Activated CD4-positive, alpha-beta T cell treated with anti-CD3 and anti-CD28 coated beads, Interleukin-2, amount 10 ng/mL, durations not matched to agents 24 days and 14 days (primary cell): Measurements from ENCODE around the gene STUB1. TPM values are rescaled to one million over a fixed set of nuclear protein-coding genes. Genes with fewer than 3 reads are reported as not detected.

Experiments used
- DNase-seq: peaks from one replicate; pipeline ENCODE4 v3.0.0; 2022
- H3K27ac Mint-ChIP-seq: one replicate; pipeline ENCODE4 v1.8.0; 2022; ENCODE audit warnings: mild to moderate bottlenecking, mixed read lengths
- H3K27me3 Mint-ChIP-seq: one replicate; pipeline ENCODE4 v1.8.0; 2022; ENCODE audit warnings: mixed read lengths
- H3K36me3 Mint-ChIP-seq: one replicate; pipeline ENCODE4 v1.8.0; 2022; ENCODE audit warnings: low read depth, mild to moderate bottlenecking, mixed read lengths
- H3K4me1 Mint-ChIP-seq: one replicate; pipeline ENCODE4 v1.8.0; 2021; ENCODE audit warnings: mixed read lengths
- H3K4me3 Mint-ChIP-seq: one replicate; pipeline ENCODE4 v1.8.0; 2022; ENCODE audit warnings: mild to moderate bottlenecking, moderate library complexity, mixed read lengths
- H3K9me3 Mint-ChIP-seq: one replicate; pipeline ENCODE4 v1.8.0; 2021; ENCODE audit warnings: mixed read lengths
- intact Hi-C: fragments of 100-400 bp; cut with micrococcal nuclease; formaldehyde crosslinking; loops from one replicate; pipeline ENCODE4 v1.15.1; 2023
- total RNA-seq: library from RNA; stranded (reverse); gene quantifications from 2 replicates; pipeline ENCODE4 v1.2.3, GENCODE V29; 2022

Gene STUB1
- total RNA-seq, 1 donor from 2014 or later, result 93.8 TPM

- DNase-seq, result peak; percentile 74
- H3K4me3 Mint-ChIP-seq, result peak overlapping the region; percentile 62
- peaks cover 7% of the 10 kb centered on the region for H3K4me1 Mint-ChIP-seq
- intact Hi-C loops, result loop anchor here (1.0 kb wide), 1 partner anchor 26 kb away; no protein-coding TSS in a partner anchor
- H3K27me3 Mint-ChIP-seq, result peaks cover 24% of the 10 kb centered on the region
- H3K9me3 Mint-ChIP-seq, result no peaks in the 10 kb centered on the region
- no peaks in the 10 kb centered on the region for H3K36me3 Mint-ChIP-seq
- H3K27ac Mint-ChIP-seq, result no peak overlapping the region
Measured at GRCh38 chr16:715477-716199, 35.4 kb downstream of the STUB1 start.

- Mint-ChIP-seq H3K27ac (no peak overlapping the region), H3K4me3 (peak overlapping the region; percentile 62), H3K9me3 (no peaks in the 10 kb centered on the region), H3K36me3 (no peaks in the 10 kb centered on the region), H3K4me1 (peaks cover 7% of the 10 kb centered on the region), H3K27me3 (peaks cover 24% of the 10 kb centered on the region)
- DNase-seq, result no peak
- intact Hi-C loops, result no loop called here
Measured at GRCh38 chr16:716200-716568, 36.0 kb downstream of the STUB1 start.

- Mint-ChIP-seq H3K9me3 (no peaks in the 10 kb centered on the region), H3K4me1 (peaks cover 7% of the 10 kb centered on the region), H3K27me3 (peaks cover 23% of the 10 kb centered on the region), H3K36me3 (no peaks in the 10 kb centered on the region), H3K27ac (no peak overlapping the region), H3K4me3 (no peak overlapping the region)
- intact Hi-C loops, result no loop called here
- DNase-seq, result no peak
Measured at GRCh38 chr16:716768-717325, 36.6 kb downstream of the STUB1 start.

GRCh38 chr16:717450-718245 lies 37.4 kb downstream of the STUB1 start:
- H3K27ac Mint-ChIP-seq, result no peak overlapping the region
- no peaks in the 10 kb centered on the region for H3K9me3 Mint-ChIP-seq
- no peak overlapping the region for H3K4me3 Mint-ChIP-seq
- intact Hi-C loops, result no loop called here
- no peaks in the 10 kb centered on the region for H3K36me3 Mint-ChIP-seq
- DNase-seq, result no peak
- H3K4me1 Mint-ChIP-seq, result peaks cover 6% of the 10 kb centered on the region
- peaks cover 22% of the 10 kb centered on the region for H3K27me3 Mint-ChIP-seq

GRCh38 chr16:718389-718788 lies 38.2 kb downstream of the STUB1 start:
- intact Hi-C loops, result no loop called here
- Mint-ChIP-seq H3K4me1 (peaks cover 3% of the 10 kb centered on the region), H3K9me3 (no peaks in the 10 kb centered on the region), H3K27ac (no peak overlapping the region), H3K36me3 (no peaks in the 10 kb centered on the region), H3K4me3 (no peak overlapping the region), H3K27me3 (peaks cover 19% of the 10 kb centered on the region)
- no peak for DNase-seq

- H3K27ac Mint-ChIP-seq, result no peak overlapping the region
- no peak for DNase-seq
Measured at GRCh38 chr16:718922-719321, 38.7 kb downstream of the STUB1 start.

GRCh38 chr16:719815-720446 lies 39.7 kb downstream of the STUB1 start:
- intact Hi-C loops, result no loop called here
- Mint-ChIP-seq H3K4me3 (peak overlapping the region; percentile 85), H3K9me3 (no peaks in the 10 kb centered on the region), H3K27me3 (peaks cover 17% of the 10 kb centered on the region), H3K4me1 (peaks cover 3% of the 10 kb centered on the region), H3K36me3 (no peaks in the 10 kb centered on the region), H3K27ac (peak overlapping the region; percentile 80)
- no peak for DNase-seq

More at GRCh38 chr16:718922-719321, 38.7 kb downstream of the STUB1 start:
- Mint-ChIP-seq H3K4me3 (peak overlapping the region; percentile 85), H3K9me3 (no peaks in the 10 kb centered on the region), H3K27me3 (peaks cover 19% of the 10 kb centered on the region), H3K36me3 (no peaks in the 10 kb centered on the region), H3K4me1 (peaks cover 3% of the 10 kb centered on the region)
- intact Hi-C loops, result no loop called here

- DNase-seq, result peak; percentile 76
- peaks cover 3% of the 10 kb centered on the region for H3K4me1 Mint-ChIP-seq
- intact Hi-C loops, result no loop called here
- peak overlapping the region; percentile 80 for H3K27ac Mint-ChIP-seq
- H3K4me3 Mint-ChIP-seq, result peak overlapping the region; percentile 85
- H3K27me3 Mint-ChIP-seq, result peaks cover 17% of the 10 kb centered on the region
- H3K9me3 Mint-ChIP-seq, result no peaks in the 10 kb centered on the region
- H3K36me3 Mint-ChIP-seq, result no peaks in the 10 kb centered on the region
Measured at GRCh38 chr16:720447-720989, 40.3 kb downstream of the STUB1 start.

- peak within 1 kb of the TSS; percentile 85 for H3K4me3 Mint-ChIP-seq
- peaks cover 17% of the 10 kb centered on the region for H3K27me3 Mint-ChIP-seq
- no peaks in the 10 kb centered on the region for H3K36me3 Mint-ChIP-seq
- peak within 1 kb of the TSS; percentile 80 for H3K27ac Mint-ChIP-seq
- no peaks in the 10 kb centered on the region for H3K9me3 Mint-ChIP-seq
- H3K4me1 Mint-ChIP-seq, result peaks cover 3% of the 10 kb centered on the region
- peak; percentile 91 for DNase-seq
- intact Hi-C loops, result no loop called here
Measured at GRCh38 chr16:720990-721764, 41.0 kb downstream of the STUB1 start, which contains the start of gene ANTKMT. Gene ANTKMT, plus strand, starts transcription at chr16:721146. Its CDS starts 129 bp downstream, at chr16:721275.

- H3K4me1 Mint-ChIP-seq, result peaks cover 3% of the 10 kb centered on the region
Measured at GRCh38 chr16:721765-722540, 41.7 kb downstream of the STUB1 start.

GRCh38 chr16:722835-723633 lies 42.8 kb downstream of the STUB1 start:
- intact Hi-C loops, result no loop called here
- DNase-seq, result no peak
- no peaks in the 10 kb centered on the region for H3K9me3 Mint-ChIP-seq
- peaks cover 14% of the 10 kb centered on the region for H3K27me3 Mint-ChIP-seq
- H3K27ac Mint-ChIP-seq, result no peak overlapping the region
- no peaks in the 10 kb centered on the region for H3K36me3 Mint-ChIP-seq
- H3K4me1 Mint-ChIP-seq, result peaks cover 3% of the 10 kb centered on the region
- H3K4me3 Mint-ChIP-seq, result peak overlapping the region; percentile 30

More at GRCh38 chr16:721765-722540, 41.7 kb downstream of the STUB1 start:
- Mint-ChIP-seq H3K27me3 (peaks cover 14% of the 10 kb centered on the region), H3K36me3 (no peaks in the 10 kb centered on the region), H3K4me3 (peak overlapping the region; percentile 70), H3K9me3 (no peaks in the 10 kb centered on the region), H3K27ac (no peak overlapping the region)
- DNase-seq, result no peak
- intact Hi-C loops, result no loop called here

GRCh38 chr16:723695-724094 lies 43.5 kb downstream of the STUB1 start:
- no peaks in the 10 kb centered on the region for H3K9me3 Mint-ChIP-seq
- no peak for DNase-seq
- H3K36me3 Mint-ChIP-seq, result no peaks in the 10 kb centered on the region
- peaks cover 13% of the 10 kb centered on the region for H3K27me3 Mint-ChIP-seq
- H3K4me3 Mint-ChIP-seq, result no peak overlapping the region
- H3K4me1 Mint-ChIP-seq, result peaks cover 3% of the 10 kb centered on the region
- no peak overlapping the region for H3K27ac Mint-ChIP-seq
- intact Hi-C loops, result no loop called here
